ENCODE results near the gene TNK1.

- TF ChIP-seq EZH2 (IDR thresholded peaks at IDR 0.05; ENCODE audit: borderline replicate concordance, low read length) (no peak), CTCF (IDR thresholded peaks at IDR 0.05; ENCODE audit: low read length) (no peak)
Measured at GRCh38 chr17:7413346-7413985, 32.6 kb downstream of the TNK1 start.
